ENCODE measurements around the gene PRKCSH. TPM values are rescaled to one million over a fixed set of nuclear protein-coding genes. Genes with fewer than 3 reads are reported as not detected.
"Not testable (repeated sequence)": the region's sequence is repeated elsewhere in the genome, so short reads cannot be mapped to it uniquely, and the experiment has no call there.

Gene PRKCSH
- total RNA-seq, 1 experiment from 2014 or later = 318 TPM

GRCh38 chr19:11464333-11465265 is 29.2 kb downstream of the PRKCSH start:
- no peak overlapping the region for H3K27ac Mint-ChIP-seq (ENCODE audit: unreplicated experiment)
- no peak for TF ChIP-seq CTCF (IDR thresholded peaks at IDR 0.05; ENCODE audit: unreplicated experiment)
- H3K9me3 Mint-ChIP-seq (ENCODE audit: low read depth, unreplicated experiment) = no peaks in the 10 kb centered on the region
- no TSS peak for BruUV-seq (replicated peaks)
- DNase-seq = no peak
- H3K36me3 Mint-ChIP-seq (ENCODE audit: insufficient read depth, unreplicated experiment) = no peaks in the 10 kb centered on the region
- CTCF ChIA-PET = interaction anchor here (0.6 kb wide), 1 partner anchor 27 kb away, joined by 4 read pairs; no protein-coding TSS in a partner anchor
- peaks cover 15% of the 10 kb centered on the region for H3K27me3 Mint-ChIP-seq (ENCODE audit: unreplicated experiment)
- intact Hi-C loops (cut with micrococcal nuclease; ENCODE audit: unreplicated experiment) = no loop called here
- H3K4me3 Mint-ChIP-seq (ENCODE audit: low read depth, unreplicated experiment) = no peak overlapping the region
- H3K4me1 Mint-ChIP-seq (ENCODE audit: low read depth, unreplicated experiment) = no peaks in the 10 kb centered on the region

- no peak overlapping the region for H3K4me3 Mint-ChIP-seq (ENCODE audit: low read depth, unreplicated experiment)
- TF ChIP-seq CTCF (IDR thresholded peaks at IDR 0.05; ENCODE audit: unreplicated experiment) = no peak
- peaks cover 5% of the 10 kb centered on the region for H3K27me3 Mint-ChIP-seq (ENCODE audit: unreplicated experiment)
- H3K27ac Mint-ChIP-seq (ENCODE audit: unreplicated experiment) = no peak overlapping the region
- BruUV-seq (replicated peaks) = no TSS peak
- no peaks in the 10 kb centered on the region for H3K9me3 Mint-ChIP-seq (ENCODE audit: low read depth, unreplicated experiment)
- no peaks in the 10 kb centered on the region for H3K4me1 Mint-ChIP-seq (ENCODE audit: low read depth, unreplicated experiment)
- no peaks in the 10 kb centered on the region for H3K36me3 Mint-ChIP-seq (ENCODE audit: insufficient read depth, unreplicated experiment)
- CTCF ChIA-PET = no interaction called here
- DNase-seq = no peak
- intact Hi-C loops (cut with micrococcal nuclease; ENCODE audit: unreplicated experiment) = no loop called here
Measured at GRCh38 chr19:11465600-11465999, 30.2 kb downstream of the PRKCSH start.

- BruUV-seq (replicated peaks); H3K4me1 Mint-ChIP-seq (ENCODE audit: low read depth, unreplicated experiment); H3K27me3 Mint-ChIP-seq (ENCODE audit: unreplicated experiment); H3K36me3 Mint-ChIP-seq (ENCODE audit: insufficient read depth, unreplicated experiment); intact Hi-C loops (cut with micrococcal nuclease; ENCODE audit: unreplicated experiment); H3K27ac Mint-ChIP-seq (ENCODE audit: unreplicated experiment); DNase-seq; H3K4me3 Mint-ChIP-seq (ENCODE audit: low read depth, unreplicated experiment); H3K9me3 Mint-ChIP-seq (ENCODE audit: low read depth, unreplicated experiment): not testable (repeated sequence)
- CTCF ChIA-PET = interaction anchor here (0.6 kb wide), 1 partner anchor 173 kb away, joined by 4 read pairs; no protein-coding TSS in a partner anchor
Measured at GRCh38 chr19:11468266-11468845, 32.9 kb downstream of the PRKCSH start.

GRCh38 chr19:11473725-11474124 is 38.3 kb downstream of the PRKCSH start:
- no TSS peak for BruUV-seq (replicated peaks)
- peaks cover 9% of the 10 kb centered on the region for H3K27me3 Mint-ChIP-seq (ENCODE audit: unreplicated experiment)
- CTCF ChIA-PET = no interaction called here

GRCh38 chr19:11475343-11475742 is 39.9 kb downstream of the PRKCSH start:
- CTCF ChIA-PET; H3K4me3 Mint-ChIP-seq (ENCODE audit: low read depth, unreplicated experiment); BruUV-seq (replicated peaks); intact Hi-C loops (cut with micrococcal nuclease; ENCODE audit: unreplicated experiment); H3K27ac Mint-ChIP-seq (ENCODE audit: unreplicated experiment); H3K4me1 Mint-ChIP-seq (ENCODE audit: low read depth, unreplicated experiment); H3K36me3 Mint-ChIP-seq (ENCODE audit: insufficient read depth, unreplicated experiment); DNase-seq; H3K9me3 Mint-ChIP-seq (ENCODE audit: low read depth, unreplicated experiment): not testable (repeated sequence)
- H3K27me3 Mint-ChIP-seq (ENCODE audit: unreplicated experiment) = peaks cover 17% of the 10 kb centered on the region

More at GRCh38 chr19:11473725-11474124, 38.3 kb downstream of the PRKCSH start:
- Mint-ChIP-seq H3K36me3 (ENCODE audit: insufficient read depth, unreplicated experiment) (no peaks in the 10 kb centered on the region), H3K4me1 (ENCODE audit: low read depth, unreplicated experiment) (no peaks in the 10 kb centered on the region), H3K4me3 (ENCODE audit: low read depth, unreplicated experiment) (no peak overlapping the region), H3K9me3 (ENCODE audit: low read depth, unreplicated experiment) (no peaks in the 10 kb centered on the region), H3K27ac (ENCODE audit: unreplicated experiment) (no peak overlapping the region)
- intact Hi-C loops (cut with micrococcal nuclease; ENCODE audit: unreplicated experiment) = no loop called here
- TF ChIP-seq CTCF (IDR thresholded peaks at IDR 0.05; ENCODE audit: unreplicated experiment) = no peak
- no peak for DNase-seq
